Upper lobe of left lung (tissue), 4 donors: ENCODE results near the gene SUSD2.

Experiments
- CTCF ChIP-seq, 6 experiments: fragments of 450-650 bp in 4 of 6; fragments of 200-600 bp in 2 of 6; sonication (generic) in 2 of 6; IDR thresholded peaks; one replicate each; pipeline ENCODE4 v1.5.1; 2016 to 2019; ENCODE audit warnings: antibody characterized with exemption in 6 of 6
- EP300 ChIP-seq, 4 donors: sonication (generic); formaldehyde crosslinking; IDR thresholded peaks; one replicate each; pipeline ENCODE4 v1.5.1; 2017; ENCODE audit warnings: antibody characterized with exemption in 4 of 4, control low read depth in 2 of 4
- POLR2A ChIP-seq, 4 donors: fragments of 450-650 bp; IDR thresholded peaks; one replicate each; pipeline ENCODE4 v1.5.1; 2016 to 2017; ENCODE audit warnings: antibody characterized with exemption in 4 of 4, mild to moderate bottlenecking in 2 of 4
- POLR2AphosphoS5 ChIP-seq, 2 donors: sonication (generic); formaldehyde crosslinking; IDR thresholded peaks; one replicate each; pipeline ENCODE4 v1.5.1; 2017; ENCODE audit warnings: antibody characterized with exemption in 2 of 2

GRCh38 chr22:24161485-24161884 is 19.8 kb upstream of the SUSD2 start:
- no peak for TF ChIP-seq CTCF (IDR thresholded peaks at IDR 0.05)
- no peak for TF ChIP-seq POLR2AphosphoS5 (IDR thresholded peaks at IDR 0.05)
- no peak for TF ChIP-seq POLR2A (IDR thresholded peaks at IDR 0.05)
- TF ChIP-seq EP300 (IDR thresholded peaks at IDR 0.05): no peak
